ENCODE data around the gene PCSK2.

DNA sequence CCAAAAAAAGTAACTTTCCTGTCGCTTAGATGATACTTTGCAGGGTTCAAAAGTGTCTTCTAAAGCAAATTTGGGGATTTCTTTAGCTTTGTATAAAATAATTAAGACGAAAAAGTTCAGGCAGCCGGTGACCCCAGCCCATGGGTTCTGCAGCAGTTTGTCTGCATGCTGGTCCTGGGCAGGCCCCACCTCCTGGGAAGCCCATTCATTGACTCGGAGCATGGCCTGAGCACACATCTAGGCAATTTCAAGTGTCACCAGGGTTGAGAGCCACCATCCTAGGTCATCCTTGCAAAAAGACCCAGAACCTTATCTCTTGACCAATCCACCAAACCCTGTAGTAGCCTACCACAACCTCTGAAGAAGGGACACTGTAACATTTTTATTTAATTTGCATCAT, 283.7 kb downstream of the PCSK2 start:
- TF ChIP-seq, protein P1, sequence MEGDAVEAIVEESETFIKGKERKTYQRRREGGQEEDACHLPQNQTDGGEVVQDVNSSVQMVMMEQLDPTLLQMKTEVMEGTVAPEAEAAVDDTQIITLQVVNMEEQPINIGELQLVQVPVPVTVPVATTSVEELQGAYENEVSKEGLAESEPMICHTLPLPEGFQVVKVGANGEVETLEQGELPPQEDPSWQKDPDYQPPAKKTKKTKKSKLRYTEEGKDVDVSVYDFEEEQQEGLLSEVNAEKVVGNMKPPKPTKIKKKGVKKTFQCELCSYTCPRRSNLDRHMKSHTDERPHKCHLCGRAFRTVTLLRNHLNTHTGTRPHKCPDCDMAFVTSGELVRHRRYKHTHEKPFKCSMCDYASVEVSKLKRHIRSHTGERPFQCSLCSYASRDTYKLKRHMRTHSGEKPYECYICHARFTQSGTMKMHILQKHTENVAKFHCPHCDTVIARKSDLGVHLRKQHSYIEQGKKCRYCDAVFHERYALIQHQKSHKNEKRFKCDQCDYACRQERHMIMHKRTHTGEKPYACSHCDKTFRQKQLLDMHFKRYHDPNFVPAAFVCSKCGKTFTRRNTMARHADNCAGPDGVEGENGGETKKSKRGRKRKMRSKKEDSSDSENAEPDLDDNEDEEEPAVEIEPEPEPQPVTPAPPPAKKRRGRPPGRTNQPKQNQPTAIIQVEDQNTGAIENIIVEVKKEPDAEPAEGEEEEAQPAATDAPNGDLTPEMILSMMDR (IDR thresholded peaks at IDR 0.05; ENCODE audit: low read depth, low read length, missing input control), result no peak
- no peak for TF ChIP-seq EGR1 (IDR thresholded peaks at IDR 0.05; ENCODE audit: low read depth in 2 of 2)
- TF ChIP-seq TAF1 (conservative IDR thresholded peaks at IDR 0.05), result no peak
- TF ChIP-seq, protein P2, sequence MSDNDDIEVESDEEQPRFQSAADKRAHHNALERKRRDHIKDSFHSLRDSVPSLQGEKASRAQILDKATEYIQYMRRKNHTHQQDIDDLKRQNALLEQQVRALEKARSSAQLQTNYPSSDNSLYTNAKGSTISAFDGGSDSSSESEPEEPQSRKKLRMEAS (IDR thresholded peaks at IDR 0.05), result no peak
- TF ChIP-seq, protein P3, sequence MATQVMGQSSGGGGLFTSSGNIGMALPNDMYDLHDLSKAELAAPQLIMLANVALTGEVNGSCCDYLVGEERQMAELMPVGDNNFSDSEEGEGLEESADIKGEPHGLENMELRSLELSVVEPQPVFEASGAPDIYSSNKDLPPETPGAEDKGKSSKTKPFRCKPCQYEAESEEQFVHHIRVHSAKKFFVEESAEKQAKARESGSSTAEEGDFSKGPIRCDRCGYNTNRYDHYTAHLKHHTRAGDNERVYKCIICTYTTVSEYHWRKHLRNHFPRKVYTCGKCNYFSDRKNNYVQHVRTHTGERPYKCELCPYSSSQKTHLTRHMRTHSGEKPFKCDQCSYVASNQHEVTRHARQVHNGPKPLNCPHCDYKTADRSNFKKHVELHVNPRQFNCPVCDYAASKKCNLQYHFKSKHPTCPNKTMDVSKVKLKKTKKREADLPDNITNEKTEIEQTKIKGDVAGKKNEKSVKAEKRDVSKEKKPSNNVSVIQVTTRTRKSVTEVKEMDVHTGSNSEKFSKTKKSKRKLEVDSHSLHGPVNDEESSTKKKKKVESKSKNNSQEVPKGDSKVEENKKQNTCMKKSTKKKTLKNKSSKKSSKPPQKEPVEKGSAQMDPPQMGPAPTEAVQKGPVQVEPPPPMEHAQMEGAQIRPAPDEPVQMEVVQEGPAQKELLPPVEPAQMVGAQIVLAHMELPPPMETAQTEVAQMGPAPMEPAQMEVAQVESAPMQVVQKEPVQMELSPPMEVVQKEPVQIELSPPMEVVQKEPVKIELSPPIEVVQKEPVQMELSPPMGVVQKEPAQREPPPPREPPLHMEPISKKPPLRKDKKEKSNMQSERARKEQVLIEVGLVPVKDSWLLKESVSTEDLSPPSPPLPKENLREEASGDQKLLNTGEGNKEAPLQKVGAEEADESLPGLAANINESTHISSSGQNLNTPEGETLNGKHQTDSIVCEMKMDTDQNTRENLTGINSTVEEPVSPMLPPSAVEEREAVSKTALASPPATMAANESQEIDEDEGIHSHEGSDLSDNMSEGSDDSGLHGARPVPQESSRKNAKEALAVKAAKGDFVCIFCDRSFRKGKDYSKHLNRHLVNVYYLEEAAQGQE (IDR thresholded peaks at IDR 0.05), result no peak
- TF ChIP-seq YY1 (IDR thresholded peaks at IDR 0.05), result no peak
- TF ChIP-seq, protein P4, sequence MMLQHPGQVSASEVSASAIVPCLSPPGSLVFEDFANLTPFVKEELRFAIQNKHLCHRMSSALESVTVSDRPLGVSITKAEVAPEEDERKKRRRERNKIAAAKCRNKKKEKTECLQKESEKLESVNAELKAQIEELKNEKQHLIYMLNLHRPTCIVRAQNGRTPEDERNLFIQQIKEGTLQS (IDR thresholded peaks at IDR 0.05), result no peak
- TF ChIP-seq JUND (IDR thresholded peaks at IDR 0.05), result no peak
- TF ChIP-seq HNF4G (IDR thresholded peaks at IDR 0.05), result no peak
- TF ChIP-seq NR2F2 (IDR thresholded peaks at IDR 0.05), result no peak
- no peak for TF ChIP-seq RAD21 (IDR thresholded peaks at IDR 0.05)
- TF ChIP-seq, protein P5, sequence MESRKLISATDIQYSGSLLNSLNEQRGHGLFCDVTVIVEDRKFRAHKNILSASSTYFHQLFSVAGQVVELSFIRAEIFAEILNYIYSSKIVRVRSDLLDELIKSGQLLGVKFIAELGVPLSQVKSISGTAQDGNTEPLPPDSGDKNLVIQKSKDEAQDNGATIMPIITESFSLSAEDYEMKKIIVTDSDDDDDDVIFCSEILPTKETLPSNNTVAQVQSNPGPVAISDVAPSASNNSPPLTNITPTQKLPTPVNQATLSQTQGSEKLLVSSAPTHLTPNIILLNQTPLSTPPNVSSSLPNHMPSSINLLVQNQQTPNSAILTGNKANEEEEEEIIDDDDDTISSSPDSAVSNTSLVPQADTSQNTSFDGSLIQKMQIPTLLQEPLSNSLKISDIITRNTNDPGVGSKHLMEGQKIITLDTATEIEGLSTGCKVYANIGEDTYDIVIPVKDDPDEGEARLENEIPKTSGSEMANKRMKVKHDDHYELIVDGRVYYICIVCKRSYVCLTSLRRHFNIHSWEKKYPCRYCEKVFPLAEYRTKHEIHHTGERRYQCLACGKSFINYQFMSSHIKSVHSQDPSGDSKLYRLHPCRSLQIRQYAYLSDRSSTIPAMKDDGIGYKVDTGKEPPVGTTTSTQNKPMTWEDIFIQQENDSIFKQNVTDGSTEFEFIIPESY (IDR thresholded peaks at IDR 0.05), result no peak
- TF ChIP-seq FOXA1 (IDR thresholded peaks at IDR 0.05), result no peak
- no peak for TF ChIP-seq RXRA (IDR thresholded peaks at IDR 0.05)

Measured in liver (tissue), 3 donors.